ENCODE results near the gene THRB. TPM values are rescaled to one million over a fixed set of nuclear protein-coding genes. Genes with fewer than 3 reads are reported as not detected.

Gene THRB
- total and polyA plus RNA-seq, 9 of the 15 experiments (the other 6 are each of a cell fraction or from before 2014, with no cell fraction given), result 1.7 to 14.9 (median 6.9) TPM

GRCh38 chr3:24258260-24258659 is 236.4 kb downstream of the THRB start (continued):
- TF ChIP-seq GTF2A2 (tag; IDR thresholded peaks at IDR 0.05), result no peak
- TF ChIP-seq ZNF583 (CRISPR knock-in tag; IDR thresholded peaks at IDR 0.05), result no peak

GRCh38 chr3:24255414-24255813 is 239.2 kb downstream of the THRB start:
- in situ Hi-C loops (cut with MboI) (no loop called here), intact Hi-C loops (cut with micrococcal nuclease) (no loop called here)
- ChIA-PET POLR2A (no interaction called here), CTCF (ENCODE audit: low intra/inter-chr PET ratio) (no interaction called here)
- 48% methylated on average over 2 of the region's 2 CpGs for WGBS (ENCODE audit: insufficient coverage, low coverage, missing lambda C conversion rate)
- Histone ChIP-seq H3K4me3 (no peak overlapping the region), H3K9me1 (ENCODE audit: control insufficient read depth, insufficient read depth, low read length) (no peaks in the 10 kb centered on the region), H3K4me2 (ENCODE audit: insufficient read depth, low read length) (no peak overlapping the region), H3K27ac (ENCODE audit: extremely low read depth, low read depth, low read length) (no peak overlapping the region), H3K27me3 (ENCODE audit: control insufficient read depth in 2 of 2, insufficient read depth in 2 of 2, low read length in 2 of 2) (no peaks in the 10 kb centered on the region), H3K9ac (ENCODE audit: insufficient read depth in 1 of 2, low read depth in 2 of 2, low read length in 2 of 2) (no peak overlapping the region), H3K4me1 (replicated peaks in 1 of 2; ENCODE audit: control insufficient read depth in 2 of 2, insufficient read depth in 2 of 2, low read length in 2 of 2) (peaks cover 0 to 8% of the 10 kb centered on the region in 2 experiments; a peak in 3 of 5 replicates), H3K36me3 (ENCODE audit: control insufficient read depth, insufficient read depth, low read length) (no peaks in the 10 kb centered on the region), H4K20me1 (replicated peaks; ENCODE audit: control insufficient read depth, insufficient read depth, low read length) (no peaks in the 10 kb centered on the region), H3K79me2 (ENCODE audit: control insufficient read depth, insufficient read depth, low read length) (no peaks in the 10 kb centered on the region), H3K9me3 (replicated peaks; ENCODE audit: control insufficient read depth, insufficient read depth, low read depth, low read length) (no peaks in the 10 kb centered on the region), H2AFZ (ENCODE audit: low read depth, low read length) (no peak overlapping the region)
- FAIRE-seq, result no peak
- no peak for ATAC-seq
- no TSS peak for BruUV-seq (replicated peaks)
- DNase-seq (ENCODE audit: extremely low read depth in 1 of 4, low spot score in 3 of 4), result no peak
- TF ChIP-seq ETV1 (tag; conservative IDR thresholded peaks at IDR 0.05; ENCODE audit: low read depth) (no peak), MAFF (IDR thresholded peaks at IDR 0.05; ENCODE audit: low read length) (no peak), SMARCE1 (IDR thresholded peaks at IDR 0.05) (no peak), TRIM28 (IDR thresholded peaks at IDR 0.05) (no peak), HNRNPUL1 (IDR thresholded peaks at IDR 0.05; ENCODE audit: low read length) (no peak), PCBP1 (IDR thresholded peaks at IDR 0.05; ENCODE audit: low read depth, low read length, poor library complexity, severe bottlenecking) (no peak), IRF1 (CRISPR knock-in tag; IDR thresholded peaks at IDR 0.05; ENCODE audit: borderline replicate concordance) (no peak), ZNF583 (CRISPR knock-in tag; IDR thresholded peaks at IDR 0.05) (no peak), REST (IDR thresholded peaks at IDR 0.05; ENCODE audit: borderline replicate concordance) (no peak), REST (CRISPR knock-in tag; IDR thresholded peaks at IDR 0.05; ENCODE audit: low read depth) (no peak), FOXA3 (CRISPR knock-in tag; conservative IDR thresholded peaks at IDR 0.05 in 1 of 2, IDR thresholded peaks at IDR 0.05 in 1 of 2) (no peak), ATF7 (IDR thresholded peaks at IDR 0.05) (no peak)

Data from K562 (cell line).